ENCODE data around the gene TMEM63A.
"Not testable (repeated sequence)": the region's sequence is repeated elsewhere in the genome, so short reads cannot be mapped to it uniquely, and the experiment has no call there.

DNA sequence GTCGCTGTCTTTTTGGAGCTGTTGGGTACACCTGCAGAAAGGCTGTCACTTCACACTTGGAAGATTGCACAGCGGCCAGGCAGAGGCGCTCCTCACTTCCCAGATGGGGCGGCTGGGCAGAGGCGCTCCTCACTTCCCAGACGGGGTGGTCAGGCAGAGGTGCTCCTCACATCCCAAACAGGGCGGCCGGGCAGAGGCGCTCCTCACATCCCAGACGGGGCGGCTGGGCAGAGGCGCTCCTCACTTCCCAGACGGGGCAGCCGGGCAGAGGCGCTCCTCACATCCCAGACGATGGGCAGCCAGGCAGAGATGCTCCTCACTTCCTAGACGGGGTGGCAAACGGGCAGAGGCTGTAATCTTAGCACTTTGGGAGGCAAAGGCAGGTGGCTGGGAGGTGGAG lies 86.1 kb downstream of the TMEM63A start:
- TF ChIP-seq, protein P1, sequence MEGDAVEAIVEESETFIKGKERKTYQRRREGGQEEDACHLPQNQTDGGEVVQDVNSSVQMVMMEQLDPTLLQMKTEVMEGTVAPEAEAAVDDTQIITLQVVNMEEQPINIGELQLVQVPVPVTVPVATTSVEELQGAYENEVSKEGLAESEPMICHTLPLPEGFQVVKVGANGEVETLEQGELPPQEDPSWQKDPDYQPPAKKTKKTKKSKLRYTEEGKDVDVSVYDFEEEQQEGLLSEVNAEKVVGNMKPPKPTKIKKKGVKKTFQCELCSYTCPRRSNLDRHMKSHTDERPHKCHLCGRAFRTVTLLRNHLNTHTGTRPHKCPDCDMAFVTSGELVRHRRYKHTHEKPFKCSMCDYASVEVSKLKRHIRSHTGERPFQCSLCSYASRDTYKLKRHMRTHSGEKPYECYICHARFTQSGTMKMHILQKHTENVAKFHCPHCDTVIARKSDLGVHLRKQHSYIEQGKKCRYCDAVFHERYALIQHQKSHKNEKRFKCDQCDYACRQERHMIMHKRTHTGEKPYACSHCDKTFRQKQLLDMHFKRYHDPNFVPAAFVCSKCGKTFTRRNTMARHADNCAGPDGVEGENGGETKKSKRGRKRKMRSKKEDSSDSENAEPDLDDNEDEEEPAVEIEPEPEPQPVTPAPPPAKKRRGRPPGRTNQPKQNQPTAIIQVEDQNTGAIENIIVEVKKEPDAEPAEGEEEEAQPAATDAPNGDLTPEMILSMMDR (IDR thresholded peaks at IDR 0.05): not testable (repeated sequence)
- TF ChIP-seq POLR2A (IDR thresholded peaks at IDR 0.05): not testable (repeated sequence)
